Right lobe of liver (tissue), 4 donors: ENCODE results near the gene TMEM132D.

Source experiments
- POLR2A ChIP-seq: fragments of 450-650 bp; IDR thresholded peaks from one replicate; pipeline ENCODE4 v1.6.1; 2017; ENCODE audit warnings: antibody characterized with exemption, mild to moderate bottlenecking
- TF ChIP-seq, protein P1 (sequence below), 4 donors: fragments of 200-600 bp in 3 of 4; fragments of 450-650 bp in 1 of 4; IDR thresholded peaks; one replicate each; pipeline versions ENCODE4 v1.5.1 to v1.8.0; 2016 to 2022; ENCODE audit warnings: antibody characterized with exemption in 4 of 4, mild to moderate bottlenecking in 2 of 4
- donor health status: DM: no; HTN: no; CAD: no.
- donor health status: DM: no; HTN: no; CAD: no.
- donor health status: DM: no; HTN: yes; CAD: no.

- no peak for TF ChIP-seq POLR2A
- TF ChIP-seq, protein P1, sequence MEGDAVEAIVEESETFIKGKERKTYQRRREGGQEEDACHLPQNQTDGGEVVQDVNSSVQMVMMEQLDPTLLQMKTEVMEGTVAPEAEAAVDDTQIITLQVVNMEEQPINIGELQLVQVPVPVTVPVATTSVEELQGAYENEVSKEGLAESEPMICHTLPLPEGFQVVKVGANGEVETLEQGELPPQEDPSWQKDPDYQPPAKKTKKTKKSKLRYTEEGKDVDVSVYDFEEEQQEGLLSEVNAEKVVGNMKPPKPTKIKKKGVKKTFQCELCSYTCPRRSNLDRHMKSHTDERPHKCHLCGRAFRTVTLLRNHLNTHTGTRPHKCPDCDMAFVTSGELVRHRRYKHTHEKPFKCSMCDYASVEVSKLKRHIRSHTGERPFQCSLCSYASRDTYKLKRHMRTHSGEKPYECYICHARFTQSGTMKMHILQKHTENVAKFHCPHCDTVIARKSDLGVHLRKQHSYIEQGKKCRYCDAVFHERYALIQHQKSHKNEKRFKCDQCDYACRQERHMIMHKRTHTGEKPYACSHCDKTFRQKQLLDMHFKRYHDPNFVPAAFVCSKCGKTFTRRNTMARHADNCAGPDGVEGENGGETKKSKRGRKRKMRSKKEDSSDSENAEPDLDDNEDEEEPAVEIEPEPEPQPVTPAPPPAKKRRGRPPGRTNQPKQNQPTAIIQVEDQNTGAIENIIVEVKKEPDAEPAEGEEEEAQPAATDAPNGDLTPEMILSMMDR (IDR thresholded peaks at IDR 0.05): no peak
Measured at GRCh38 chr12:129544716-129545115, 359.1 kb downstream of the TMEM132D start.
